ENCODE results near the gene BCAR1.
"Not testable (repeated sequence)": the region's sequence is repeated elsewhere in the genome, so short reads cannot be mapped to it uniquely, and the experiment has no call there.

Gene BCAR1

GRCh38 chr16:75271441-75272096, 20.1 kb upstream of the BCAR1 start:
- no peak for DNase-seq

- not testable (repeated sequence) for DNase-seq
Measured at GRCh38 chr16:75269358-75269757, 17.9 kb upstream of the BCAR1 start.

- peak; percentile 26 to 58 for DNase-seq
Measured at GRCh38 chr16:75267631-75268264, 16.3 kb upstream of the BCAR1 start.

- no peak for DNase-seq
Measured at GRCh38 chr16:75266738-75267630, 15.6 kb upstream of the BCAR1 start.

- peak in 1 of 2 experiments; percentile 44 for DNase-seq
Measured at GRCh38 chr16:75265911-75266701, 14.7 kb upstream of the BCAR1 start.

GRCh38 chr16:75264999-75265910, 13.8 kb upstream of the BCAR1 start:
- DNase-seq, result no peak

- no peak for DNase-seq
Measured at GRCh38 chr16:75264457-75264998, 13.1 kb upstream of the BCAR1 start.

- no peak for DNase-seq
Measured at GRCh38 chr16:75263963-75264445, 12.6 kb upstream of the BCAR1 start.

- DNase-seq, result no peak
Measured at GRCh38 chr16:75263291-75263962, 12.0 kb upstream of the BCAR1 start.

GRCh38 chr16:75262800-75263127, 11.3 kb upstream of the BCAR1 start:
- no peak for DNase-seq

- no peak for DNase-seq
Measured at GRCh38 chr16:75262104-75262799, 10.8 kb upstream of the BCAR1 start.

GRCh38 chr16:75261590-75262078, 10.2 kb upstream of the BCAR1 start:
- DNase-seq, result no peak

- DNase-seq, result no peak
Measured at GRCh38 chr16:75260851-75261589, 9.6 kb upstream of the BCAR1 start.

GRCh38 chr16:75258807-75259141, 7.3 kb upstream of the BCAR1 start:
- no peak for DNase-seq

- no peak for DNase-seq
Measured at GRCh38 chr16:75257886-75258806, 6.7 kb upstream of the BCAR1 start.

- no peak for DNase-seq
Measured at GRCh38 chr16:75256696-75257343, 5.4 kb upstream of the BCAR1 start.

- no peak for DNase-seq
Measured at GRCh38 chr16:75256059-75256571, 4.7 kb upstream of the BCAR1 start.
